ENCODE measurements around the gene PA2G4. TPM values are rescaled to one million over a fixed set of nuclear protein-coding genes. Genes with fewer than 3 reads are reported as not detected.

The PA2G4 gene
- total and polyA plus RNA-seq, 2 donors (not counting 3 experiments of a cell fraction or from before 2014, with no cell fraction given) = 121 to 188 TPM

DNA sequence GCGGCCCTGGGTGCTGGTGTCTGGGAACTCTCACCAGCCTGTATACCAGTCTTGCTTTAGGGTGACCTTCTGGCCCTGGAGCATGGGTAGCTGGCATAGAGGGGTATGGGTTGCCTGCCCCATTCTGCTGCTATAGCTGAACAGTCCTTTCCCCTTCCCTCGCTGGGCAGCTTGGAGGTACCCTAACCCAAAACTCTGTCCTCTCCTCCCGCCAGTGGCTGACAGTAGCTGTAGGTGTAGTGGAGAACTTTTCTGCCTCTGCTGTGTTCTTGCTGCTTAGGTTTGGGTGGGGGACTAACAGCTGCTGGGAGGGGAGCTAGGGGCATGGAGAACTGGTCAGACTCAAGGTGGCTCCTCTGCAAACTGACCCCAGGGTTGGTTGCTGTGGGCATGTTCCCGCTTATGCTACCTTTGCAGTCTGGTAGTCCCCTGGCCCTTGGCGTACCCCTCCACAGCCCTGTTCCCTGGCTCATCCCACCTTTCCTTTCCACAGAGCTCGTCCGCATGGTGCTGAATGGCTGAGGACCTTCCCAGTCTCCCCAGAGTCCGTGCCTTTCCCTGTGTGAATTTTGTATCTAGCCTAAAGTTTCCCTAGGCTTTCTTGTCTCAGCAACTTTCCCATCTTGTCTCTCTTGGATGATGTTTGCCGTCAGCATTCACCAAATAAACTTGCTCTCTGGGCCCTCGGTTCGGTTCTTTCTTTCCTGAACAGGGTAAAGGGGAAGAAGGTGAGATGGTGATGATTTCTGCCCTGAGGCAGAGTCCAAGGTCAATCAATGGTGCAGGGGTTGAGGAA lies 56.7 kb downstream of the PA2G4 start:
- Histone ChIP-seq H3K36me3 (ENCODE audit: control insufficient read depth in 2 of 2, extremely low read depth in 1 of 2, insufficient read depth in 2 of 2, low read length in 2 of 2) (peaks cover 18 to 38% of the 10 kb centered on the region in 2 experiments), H3K27me3 (ENCODE audit: control insufficient read depth in 2 of 2, insufficient read depth in 2 of 2, low read length in 2 of 2) (no peaks in the 10 kb centered on the region), H3K27ac (ENCODE audit: insufficient read depth, low read depth, low read length) (peak overlapping the region; percentile 87), H3K4me1 (ENCODE audit: control insufficient read depth, extremely low read depth, insufficient read depth, low read length) (peaks cover 22% of the 10 kb centered on the region), H3K4me2 (ENCODE audit: insufficient read depth, low read length) (peak overlapping the region; percentile 96), H3K79me2 (ENCODE audit: control insufficient read depth, insufficient read depth, low read length) (peaks cover 33% of the 10 kb centered on the region), H2AFZ (ENCODE audit: low read depth, low read length) (no peak overlapping the region), H4K20me1 (replicated peaks; ENCODE audit: control insufficient read depth, extremely low read depth, insufficient read depth, low read length) (no peaks in the 10 kb centered on the region), H3K9me1 (replicated peaks; ENCODE audit: control insufficient read depth, extremely low read depth, insufficient read depth, low read length) (no peaks in the 10 kb centered on the region), H3K4me3 (replicated peaks in 1 of 3; ENCODE audit: insufficient read depth in 1 of 3, low read depth in 1 of 3, low read length in 3 of 3) (peak overlapping the region in 2 of 3 experiments; percentile 78 to 98), H3K9me3 (replicated peaks; ENCODE audit: control insufficient read depth, insufficient read depth, low read length) (no peaks in the 10 kb centered on the region), H3K9ac (replicated peaks; ENCODE audit: extremely low read depth, insufficient read depth, low read length) (peak overlapping the region; percentile 61)
- dilution Hi-C loops (cut with MboI; ENCODE audit: extremely low pct_ligation_motif_present, low sequenced_read_pairs) (no loop called here), intact Hi-C loops (cut with micrococcal nuclease) (loop anchor here (1.0 kb wide), 2 partner anchors 35 to 42 kb away; no protein-coding TSS in a partner anchor)
- ChIA-PET POLR2A (interaction anchor here (1.0 to 3.9 kb wide), 5 partner anchors 17 to 57 kb away, joined by 4 to 23 read pairs (median 8); partner anchors contain the start of genes ESYT1, PA2G4 and SMARCC2), CTCF (interaction anchor here (1.0 to 3.3 kb wide), 6 partner anchors 20 to 43 kb away, joined by 4 to 16 read pairs (median 10); partner anchors contain the start of genes ESYT1, SMARCC2 and ZC3H10)
- FAIRE-seq = peak; percentile 47
- DNase-seq (ENCODE audit: low read depth, low spot score) = no peak
- BruUV-seq (replicated peaks) = no TSS peak
- no peak for TF ChIP-seq POLR2AphosphoS5 (IDR thresholded peaks at IDR 0.05; ENCODE audit: insufficient read depth, low read depth, low read length)
- no peak for TF ChIP-seq POLR2A (IDR thresholded peaks at IDR 0.05; ENCODE audit: low read depth, low read length)
- TF ChIP-seq JUN (IDR thresholded peaks at IDR 0.05; ENCODE audit: borderline replicate concordance, insufficient read depth, insufficient read length, low read depth) = no peak
- TF ChIP-seq GATA2 (IDR thresholded peaks at IDR 0.05; ENCODE audit: insufficient read depth, insufficient read length, low read depth, low read length) = no peak
- no peak for TF ChIP-seq EZH2 (IDR thresholded peaks at IDR 0.05; ENCODE audit: borderline replicate concordance, low read depth, low read length, severe bottlenecking)
- TF ChIP-seq, protein P1, sequence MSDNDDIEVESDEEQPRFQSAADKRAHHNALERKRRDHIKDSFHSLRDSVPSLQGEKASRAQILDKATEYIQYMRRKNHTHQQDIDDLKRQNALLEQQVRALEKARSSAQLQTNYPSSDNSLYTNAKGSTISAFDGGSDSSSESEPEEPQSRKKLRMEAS (IDR thresholded peaks at IDR 0.05; ENCODE audit: insufficient read depth, insufficient read length) = no peak
- no peak for TF ChIP-seq FOS (IDR thresholded peaks at IDR 0.05; ENCODE audit: borderline replicate concordance, insufficient read depth, low read length)
- TF ChIP-seq, protein P2, sequence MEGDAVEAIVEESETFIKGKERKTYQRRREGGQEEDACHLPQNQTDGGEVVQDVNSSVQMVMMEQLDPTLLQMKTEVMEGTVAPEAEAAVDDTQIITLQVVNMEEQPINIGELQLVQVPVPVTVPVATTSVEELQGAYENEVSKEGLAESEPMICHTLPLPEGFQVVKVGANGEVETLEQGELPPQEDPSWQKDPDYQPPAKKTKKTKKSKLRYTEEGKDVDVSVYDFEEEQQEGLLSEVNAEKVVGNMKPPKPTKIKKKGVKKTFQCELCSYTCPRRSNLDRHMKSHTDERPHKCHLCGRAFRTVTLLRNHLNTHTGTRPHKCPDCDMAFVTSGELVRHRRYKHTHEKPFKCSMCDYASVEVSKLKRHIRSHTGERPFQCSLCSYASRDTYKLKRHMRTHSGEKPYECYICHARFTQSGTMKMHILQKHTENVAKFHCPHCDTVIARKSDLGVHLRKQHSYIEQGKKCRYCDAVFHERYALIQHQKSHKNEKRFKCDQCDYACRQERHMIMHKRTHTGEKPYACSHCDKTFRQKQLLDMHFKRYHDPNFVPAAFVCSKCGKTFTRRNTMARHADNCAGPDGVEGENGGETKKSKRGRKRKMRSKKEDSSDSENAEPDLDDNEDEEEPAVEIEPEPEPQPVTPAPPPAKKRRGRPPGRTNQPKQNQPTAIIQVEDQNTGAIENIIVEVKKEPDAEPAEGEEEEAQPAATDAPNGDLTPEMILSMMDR (IDR thresholded peaks at IDR 0.05; ENCODE audit: extremely low read depth in 1 of 2, insufficient read depth in 1 of 2, low read depth in 1 of 2, low read length in 2 of 2) = no peak
- TF ChIP-seq MYC (IDR thresholded peaks at IDR 0.05; ENCODE audit: low read depth, low read length) = no peak
